Liver (tissue), 9 donors: Measurements from ENCODE around the gene TAAR2. TPM values are rescaled to one million over a fixed set of nuclear protein-coding genes. Genes with fewer than 3 reads are reported as not detected.

Experiments used
- DNase-seq: peaks from one replicate; pipeline ENCODE4 v3.0.0-alpha.2; 2017; ENCODE audit warnings: low spot score
- H3K27ac ChIP-seq, 2 donors: one replicate each; pipeline ENCODE4 v1.7.0; 2013; ENCODE audit warnings: inconsistent platforms in 2 of 2, low read length in 2 of 2, control low read depth in 1 of 2, low read depth in 1 of 2, mild to moderate bottlenecking in 1 of 2
- H3K27me3 ChIP-seq, 4 donors: one replicate each; pipeline versions ENCODE4 v1.6.1 to v1.7.0; 2013; ENCODE audit warnings: low read length in 3 of 4, inconsistent platforms in 1 of 4, mild to moderate bottlenecking in 1 of 4, moderate library complexity in 1 of 4; ENCODE audit not compliant: control insufficient read depth in 4 of 4, insufficient read depth in 4 of 4
- H3K36me3 ChIP-seq, 4 donors: one replicate each; pipeline versions ENCODE4 v1.6.1 to v1.7.0; 2013; ENCODE audit warnings: low read length in 3 of 4, mild to moderate bottlenecking in 3 of 4, low read depth in 1 of 4, moderate library complexity in 1 of 4; ENCODE audit not compliant: control insufficient read depth in 4 of 4, insufficient read depth in 3 of 4
- H3K4me1 ChIP-seq, 4 donors: one replicate each; pipeline versions ENCODE4 v1.6.1 to v1.7.0; 2013; ENCODE audit warnings: low read length in 3 of 4, mild to moderate bottlenecking in 3 of 4, moderate library complexity in 1 of 4; ENCODE audit not compliant: control insufficient read depth in 4 of 4, insufficient read depth in 4 of 4
- H3K4me3 ChIP-seq, 3 donors: one replicate each; pipeline versions ENCODE4 v1.6.1 to v1.7.0; 2013; ENCODE audit warnings: low read length in 3 of 3, control low read depth in 1 of 3, low read depth in 1 of 3, mild to moderate bottlenecking in 1 of 3
- H3K9ac ChIP-seq, 2 donors: one replicate each; pipeline ENCODE4 v1.7.0; 2013; ENCODE audit warnings: low read length in 2 of 2, mild to moderate bottlenecking in 2 of 2, moderate library complexity in 2 of 2, control low read depth in 1 of 2, low read depth in 1 of 2
- H3K9me3 ChIP-seq, 4 donors: one replicate each; pipeline versions ENCODE4 v1.6.1 to v1.7.0; 2013; ENCODE audit warnings: low read length in 3 of 4; ENCODE audit not compliant: control insufficient read depth in 4 of 4
- FOXA1 ChIP-seq: IDR thresholded peaks from 2 replicates; pipeline ENCODE4 v1.6.1; 2016; ENCODE audit warnings: antibody characterized with exemption
- FOXA2 ChIP-seq: IDR thresholded peaks from 2 replicates; pipeline ENCODE4 v1.6.1; 2016; ENCODE audit warnings: antibody characterized with exemption
- GABPA ChIP-seq, 2 donors: IDR thresholded peaks in 1 of 2; conservative IDR thresholded peaks in 1 of 2; 2 replicates each; pipeline ENCODE4 v1.6.1; 2016; ENCODE audit warnings: antibody characterized with exemption in 2 of 2, mild to moderate bottlenecking in 1 of 2, moderate library complexity in 1 of 2
- HNF4G ChIP-seq: IDR thresholded peaks from 2 replicates; pipeline ENCODE4 v1.6.1; 2016; ENCODE audit warnings: antibody characterized with exemption
- JUND ChIP-seq, 2 donors: IDR thresholded peaks; 2 replicates each; pipeline ENCODE4 v1.6.1; 2016; ENCODE audit warnings: antibody characterized with exemption in 2 of 2
- NR2F2 ChIP-seq: IDR thresholded peaks from 2 replicates; pipeline ENCODE4 v1.6.1; 2016; ENCODE audit warnings: antibody characterized with exemption
- RXRA ChIP-seq, 2 donors: IDR thresholded peaks; 2 replicates each; pipeline ENCODE4 v1.6.1; 2017 to 2018; ENCODE audit warnings: antibody characterized with exemption in 2 of 2, mild to moderate bottlenecking in 1 of 2
- TAF1 ChIP-seq: conservative IDR thresholded peaks from 2 replicates; pipeline ENCODE4 v1.6.1; 2016; ENCODE audit warnings: antibody characterized with exemption, mild to moderate bottlenecking
- YY1 ChIP-seq: IDR thresholded peaks from 2 replicates; pipeline ENCODE4 v1.6.1; 2016; ENCODE audit warnings: antibody characterized with exemption, mild to moderate bottlenecking
- WGBS: extraction: QIAGEN DNeasy Blood & Tissue Kit; methylation state at CpG from one replicate; pipeline ENCODE4 v1.1.7; 2013; 5-methylcytosine and 5-hydroxymethylcytosine counted together
- polyA plus RNA-seq, 2 donors: library from polyadenylated mRNA; stranded (reverse) in 1 of 2; unstranded in 1 of 2; fragments of 200-250 nt in 1 of 2; fragments of >200 nt in 1 of 2; fragmentation: Nextera tagmentation in 1 of 2; extraction: Ambion mirVana in 1 of 2; gene quantifications; one replicate each; pipeline versions ENCODE4 v1.2.1 to v1.2.3, GENCODE V29; 2013 to 2015
- total RNA-seq, 2 donors: library from RNA; depleted of rRNA; stranded (reverse); fragments of >200 nt; gene quantifications; one replicate each; pipeline ENCODE4 v1.2.3, GENCODE V29; 2014
- TF ChIP-seq, protein P1 (sequence below): IDR thresholded peaks from 2 replicates; pipeline ENCODE4 v1.6.1; 2016; ENCODE audit warnings: antibody characterized with exemption, mild to moderate bottlenecking
- TF ChIP-seq, protein P2 (sequence below): IDR thresholded peaks from 2 replicates; pipeline ENCODE4 v1.6.1; 2016; ENCODE audit warnings: antibody characterized with exemption
- TF ChIP-seq, protein P3 (sequence below): IDR thresholded peaks from 2 replicates; pipeline ENCODE4 v1.6.1; 2016; ENCODE audit warnings: antibody characterized with exemption
- donor health status: healthy.
- donor health status: healthy.
- donor health status: healthy.
- donor health status: healthy.
- donor health status: healthy.

TAAR2 gene
- total and polyA plus RNA-seq, 4 donors = not detected

DNA sequence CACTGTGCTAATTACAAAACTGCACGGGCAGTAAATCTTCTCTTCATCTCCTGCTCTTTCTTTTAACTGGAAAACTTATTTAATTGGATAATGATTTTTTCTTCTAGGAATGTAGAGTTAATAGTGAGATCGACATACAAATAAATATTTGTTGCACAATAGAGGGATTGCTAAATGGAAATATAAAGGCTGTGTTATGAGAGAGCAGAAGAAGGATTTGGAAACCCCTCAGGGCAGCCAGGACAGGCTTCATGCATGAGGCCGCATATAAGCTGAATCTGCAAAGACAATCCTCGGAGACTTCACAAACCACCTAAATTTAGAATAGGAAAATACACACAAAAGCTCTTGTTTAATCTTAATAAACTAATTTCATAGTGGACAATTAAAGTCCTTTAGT is 37.8 kb upstream of the TAAR2 start (continued):
- TF ChIP-seq, protein P1, sequence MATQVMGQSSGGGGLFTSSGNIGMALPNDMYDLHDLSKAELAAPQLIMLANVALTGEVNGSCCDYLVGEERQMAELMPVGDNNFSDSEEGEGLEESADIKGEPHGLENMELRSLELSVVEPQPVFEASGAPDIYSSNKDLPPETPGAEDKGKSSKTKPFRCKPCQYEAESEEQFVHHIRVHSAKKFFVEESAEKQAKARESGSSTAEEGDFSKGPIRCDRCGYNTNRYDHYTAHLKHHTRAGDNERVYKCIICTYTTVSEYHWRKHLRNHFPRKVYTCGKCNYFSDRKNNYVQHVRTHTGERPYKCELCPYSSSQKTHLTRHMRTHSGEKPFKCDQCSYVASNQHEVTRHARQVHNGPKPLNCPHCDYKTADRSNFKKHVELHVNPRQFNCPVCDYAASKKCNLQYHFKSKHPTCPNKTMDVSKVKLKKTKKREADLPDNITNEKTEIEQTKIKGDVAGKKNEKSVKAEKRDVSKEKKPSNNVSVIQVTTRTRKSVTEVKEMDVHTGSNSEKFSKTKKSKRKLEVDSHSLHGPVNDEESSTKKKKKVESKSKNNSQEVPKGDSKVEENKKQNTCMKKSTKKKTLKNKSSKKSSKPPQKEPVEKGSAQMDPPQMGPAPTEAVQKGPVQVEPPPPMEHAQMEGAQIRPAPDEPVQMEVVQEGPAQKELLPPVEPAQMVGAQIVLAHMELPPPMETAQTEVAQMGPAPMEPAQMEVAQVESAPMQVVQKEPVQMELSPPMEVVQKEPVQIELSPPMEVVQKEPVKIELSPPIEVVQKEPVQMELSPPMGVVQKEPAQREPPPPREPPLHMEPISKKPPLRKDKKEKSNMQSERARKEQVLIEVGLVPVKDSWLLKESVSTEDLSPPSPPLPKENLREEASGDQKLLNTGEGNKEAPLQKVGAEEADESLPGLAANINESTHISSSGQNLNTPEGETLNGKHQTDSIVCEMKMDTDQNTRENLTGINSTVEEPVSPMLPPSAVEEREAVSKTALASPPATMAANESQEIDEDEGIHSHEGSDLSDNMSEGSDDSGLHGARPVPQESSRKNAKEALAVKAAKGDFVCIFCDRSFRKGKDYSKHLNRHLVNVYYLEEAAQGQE = no peak
- TF ChIP-seq, protein P2, sequence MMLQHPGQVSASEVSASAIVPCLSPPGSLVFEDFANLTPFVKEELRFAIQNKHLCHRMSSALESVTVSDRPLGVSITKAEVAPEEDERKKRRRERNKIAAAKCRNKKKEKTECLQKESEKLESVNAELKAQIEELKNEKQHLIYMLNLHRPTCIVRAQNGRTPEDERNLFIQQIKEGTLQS = no peak
- no peak for TF ChIP-seq TAF1

DNA sequence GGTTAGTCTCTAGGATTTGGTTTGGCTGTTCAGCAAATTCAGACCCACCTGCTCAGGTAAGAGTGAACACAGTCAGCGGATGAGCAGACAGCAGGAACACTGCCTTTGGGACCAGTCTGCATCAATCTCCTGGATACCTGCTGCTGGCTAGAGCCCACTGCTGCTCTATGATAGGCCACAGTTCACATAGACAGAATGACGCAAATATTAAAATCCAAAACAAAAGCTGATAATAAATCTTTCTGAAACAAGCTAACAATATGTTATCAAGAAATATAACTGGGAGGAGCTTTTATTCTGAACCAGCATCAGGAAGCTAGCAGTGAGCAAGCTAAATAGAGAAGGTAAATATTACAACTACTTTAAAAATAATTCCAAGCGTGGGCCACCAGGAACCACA is 35.0 kb upstream of the TAAR2 start, which contains the start of gene TAAR1:
Gene TAAR1, minus strand, starts transcription at position 101 of the 400 bp plus-strand sequence. CDS start 13,179 bp downstream, outside the sequence.
- DNase-seq = no peak
- TF ChIP-seq, protein P3, sequence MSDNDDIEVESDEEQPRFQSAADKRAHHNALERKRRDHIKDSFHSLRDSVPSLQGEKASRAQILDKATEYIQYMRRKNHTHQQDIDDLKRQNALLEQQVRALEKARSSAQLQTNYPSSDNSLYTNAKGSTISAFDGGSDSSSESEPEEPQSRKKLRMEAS = no peak
- TF ChIP-seq FOXA1 = no peak
- H3K9ac ChIP-seq = no peak within 1 kb of the TSS
- H3K27me3 ChIP-seq = no peaks in the 10 kb centered on the region
- H3K4me1 ChIP-seq = no peaks in the 10 kb centered on the region
- no peak within 1 kb of the TSS for H3K27ac ChIP-seq
- H3K9me3 ChIP-seq = no peaks in the 10 kb centered on the region
- no peak within 1 kb of the TSS for H3K4me3 ChIP-seq
- 80% methylated on average over 3 of the region's 3 CpGs for WGBS
- no peaks in the 10 kb centered on the region for H3K36me3 ChIP-seq

DNA sequence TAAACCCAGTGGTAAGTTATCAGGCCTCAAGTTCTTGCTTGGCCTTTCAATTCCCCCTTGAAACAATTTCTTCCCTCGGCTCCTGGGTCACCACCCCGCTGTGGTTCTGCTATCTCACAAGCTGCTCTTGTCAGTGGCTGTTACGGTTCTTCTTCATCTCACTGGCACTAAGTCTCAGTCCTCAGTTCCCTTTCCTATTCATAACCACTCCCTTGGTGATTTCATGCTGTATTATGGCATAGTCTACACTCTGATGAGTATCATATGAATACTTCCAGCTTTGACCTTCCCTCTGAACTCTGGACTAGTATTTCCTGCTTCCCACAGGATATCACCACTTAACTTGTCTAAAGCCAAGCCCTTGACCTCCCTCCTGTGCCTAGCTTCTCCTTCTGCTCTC is 27.0 kb upstream of the TAAR2 start:
- Histone ChIP-seq H3K4me1 (no peaks in the 10 kb centered on the region), H3K9ac (no peak overlapping the region), H3K27ac (no peak overlapping the region), H3K9me3 (no peaks in the 10 kb centered on the region), H3K27me3 (no peaks in the 10 kb centered on the region), H3K36me3 (no peaks in the 10 kb centered on the region), H3K4me3 (no peak overlapping the region)
- no peak for DNase-seq
- WGBS = 85% methylated on average over 3 of the region's 3 CpGs
- TF ChIP-seq, protein P1 = no peak
- no peak for TF ChIP-seq GABPA (IDR thresholded peaks at IDR 0.05 in 1 of 2, conservative IDR thresholded peaks at IDR 0.05 in 1 of 2)

DNA sequence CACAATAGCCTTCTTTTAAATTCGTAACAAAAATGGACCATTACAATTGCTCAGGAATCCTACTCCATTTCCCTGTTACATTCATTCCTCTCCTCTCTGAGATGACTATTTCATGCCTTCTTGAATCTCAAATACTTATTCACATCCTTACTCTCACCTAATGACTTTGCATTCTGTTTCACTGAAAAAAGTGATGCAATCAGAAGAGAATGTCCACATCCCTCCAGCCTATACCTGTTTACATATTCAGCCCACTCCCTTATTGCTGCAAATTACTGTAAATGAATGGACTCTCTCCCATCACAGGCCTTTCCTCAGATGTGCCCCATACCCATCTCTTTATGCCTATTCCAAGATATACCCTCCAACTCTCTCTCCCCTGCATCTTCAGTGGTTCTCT is 26.4 kb upstream of the TAAR2 start:
- no peak overlapping the region for H3K9ac ChIP-seq
- WGBS = 94% methylated on average over 1 of the region's 1 CpG
- no peak for TF ChIP-seq GABPA (IDR thresholded peaks at IDR 0.05 in 1 of 2, conservative IDR thresholded peaks at IDR 0.05 in 1 of 2)
- no peak for TF ChIP-seq HNF4G
- no peak for TF ChIP-seq TAF1
- no peak for TF ChIP-seq NR2F2
- TF ChIP-seq, protein P1 = no peak
- TF ChIP-seq, protein P3 = no peak
- no peak for TF ChIP-seq FOXA2
- no peak for TF ChIP-seq YY1
- TF ChIP-seq RXRA (IDR thresholded peaks at IDR 0.05) = no peak
- TF ChIP-seq JUND (IDR thresholded peaks at IDR 0.05) = no peak

More for the DNA sequence above, 26.4 kb upstream of the TAAR2 start:
- H3K27me3 ChIP-seq = no peaks in the 10 kb centered on the region
- no peak for DNase-seq
- H3K36me3 ChIP-seq = no peaks in the 10 kb centered on the region
- H3K9me3 ChIP-seq = no peaks in the 10 kb centered on the region
- H3K4me3 ChIP-seq = no peak overlapping the region
- H3K27ac ChIP-seq = no peak overlapping the region
- no peaks in the 10 kb centered on the region for H3K4me1 ChIP-seq
